IMR-90 (cell line): ENCODE results near the gene PGK1. TPM values are rescaled to one million over a fixed set of nuclear protein-coding genes. Genes with fewer than 3 reads are reported as not detected.
A peak's percentile ranks its signal among the peaks of the same experiment; 100 is the strongest.

Experiments
- ATAC-seq: fragments of 200-7000 bp; cut with Tn5 transposase; 2 replicates; pipeline ENCODE4 v1.9.1; 2020; ENCODE audit warnings: low read depth, mild to moderate bottlenecking, moderate library complexity
- BruUV-seq: library from RNA; stranded (reverse); fragments of 400-500 nt; replicated peaks from 2 replicates; lab custom pipeline; 2021; lab: Mats Ljungman, UMichigan
- CTCF ChIA-PET: fragments of 300-600 bp; formaldehyde crosslinking; extraction: SDS; loops from one replicate; lab custom pipeline; 2021; ENCODE audit warnings: antibody characterized with exemption; lab: Yijun Ruan, JAX
- POLR2A ChIA-PET: fragments of 300-600 bp; sonication (Branson Sonifier 250); formaldehyde crosslinking; loops from one replicate; lab custom pipeline; 2022; ENCODE audit warnings: antibody characterized with exemption; ENCODE audit not compliant: unreplicated experiment; lab: Charles Lee
- DNase-seq: peaks from one replicate; pipeline ENCODE4 v3.0.0; 2013
- H2AFZ ChIP-seq: replicated peaks from 2 replicates; pipeline ENCODE3; 2013; ENCODE audit warnings: low read length, mild to moderate bottlenecking; ENCODE audit not compliant: poor library complexity
- H2AK5ac ChIP-seq: 2 replicates; pipeline ENCODE4 v1.6.1; 2013; ENCODE audit warnings: low read depth, low read length, inconsistent platforms
- H2AK9ac ChIP-seq: replicated peaks from 2 replicates; pipeline ENCODE3; 2013; ENCODE audit warnings: mild to moderate bottlenecking, low read depth, low read length, moderate library complexity; ENCODE audit not compliant: poor library complexity
- H2BK120ac ChIP-seq: 2 replicates; pipeline ENCODE4 v1.6.1; 2013; ENCODE audit warnings: low read depth, low read length, inconsistent platforms
- H2BK15ac ChIP-seq: 3 replicates; pipeline ENCODE4 v1.6.1; 2013; ENCODE audit warnings: low read depth, low read length, inconsistent platforms
- H2BK20ac ChIP-seq: 2 replicates; pipeline ENCODE4 v1.6.1; 2013; ENCODE audit warnings: low read depth, mild to moderate bottlenecking, inconsistent platforms, low read length, moderate library complexity
- H2BK5ac ChIP-seq: 2 replicates; pipeline ENCODE4 v1.6.1; 2013; ENCODE audit warnings: mild to moderate bottlenecking, low read depth, low read length, inconsistent platforms; ENCODE audit not compliant: poor library complexity, severe bottlenecking
- H3K14ac ChIP-seq: replicated peaks from 2 replicates; pipeline ENCODE4 v1.6.1; 2013; ENCODE audit warnings: low read depth, low read length, inconsistent platforms
- H3K18ac ChIP-seq: 2 replicates; pipeline ENCODE4 v1.6.1; 2013; ENCODE audit warnings: low read depth, low read length, control low read depth
- H3K23ac ChIP-seq: 2 replicates; pipeline ENCODE4 v1.6.1; 2013; ENCODE audit warnings: low read depth, low read length, inconsistent platforms
- H3K27ac ChIP-seq: 2 replicates; pipeline ENCODE4 v1.5.1; 2013; ENCODE audit warnings: mild to moderate bottlenecking, control low read depth, low read length; ENCODE audit not compliant: insufficient read depth
- H3K27me3 ChIP-seq: 2 replicates; pipeline ENCODE4 v1.6.1; 2013; ENCODE audit warnings: low read length; ENCODE audit not compliant: control insufficient read depth, insufficient read depth
- H3K36me3 ChIP-seq: 2 replicates; pipeline ENCODE4 v1.6.1; 2013; ENCODE audit warnings: low read length, mixed read lengths; ENCODE audit not compliant: control insufficient read depth, insufficient read depth
- H3K4ac ChIP-seq: 2 replicates; pipeline ENCODE4 v1.6.1; 2013; ENCODE audit warnings: low read depth, low read length, inconsistent platforms
- H3K4me1 ChIP-seq: 2 replicates; pipeline ENCODE4 v1.6.1; 2013; ENCODE audit warnings: low read length, mixed read lengths; ENCODE audit not compliant: control insufficient read depth, insufficient read depth
- H3K4me2 ChIP-seq: 2 replicates; pipeline ENCODE4 v1.6.1; 2013; ENCODE audit warnings: low read depth, mild to moderate bottlenecking, control low read depth, low read length, moderate library complexity
- H3K4me3 ChIP-seq: 2 replicates; pipeline ENCODE4 v1.5.1; 2013; ENCODE audit warnings: low read depth, mild to moderate bottlenecking, control low read depth, low read length, moderate library complexity; ENCODE audit not compliant: insufficient read depth
- H3K56ac ChIP-seq: 2 replicates; pipeline ENCODE4 v1.6.1; 2013; ENCODE audit warnings: low read length, inconsistent platforms; ENCODE audit not compliant: insufficient read depth; ENCODE audit errors: extremely low read depth
- H3K79me1 ChIP-seq, 2 experiments: 2 replicates each; pipeline ENCODE4 v1.6.1; 2013; ENCODE audit warnings: low read length in 2 of 2, inconsistent platforms in 1 of 2, low read depth in 1 of 2
- H3K9ac ChIP-seq: 2 replicates; pipeline ENCODE4 v1.6.1; 2013; ENCODE audit warnings: low read depth, low read length, control low read depth
- H3K9me1 ChIP-seq: 2 replicates; pipeline ENCODE4 v1.6.1; 2013; ENCODE audit warnings: low read length, inconsistent platforms; ENCODE audit not compliant: insufficient read depth
- H3K9me3 ChIP-seq: 2 replicates; pipeline ENCODE4 v1.6.1; 2013; ENCODE audit warnings: low read length; ENCODE audit not compliant: control insufficient read depth, insufficient read depth
- H4K20me1 ChIP-seq: 2 replicates; pipeline ENCODE4 v1.6.1; 2013; ENCODE audit warnings: low read length, inconsistent platforms; ENCODE audit not compliant: insufficient read depth
- H4K5ac ChIP-seq: 2 replicates; pipeline ENCODE4 v1.6.1; 2013; ENCODE audit warnings: mild to moderate bottlenecking, low read depth, low read length, control low read depth
- H4K8ac ChIP-seq, 2 experiments: 2 replicates each; pipeline ENCODE4 v1.6.1; 2013; ENCODE audit warnings: low read depth in 2 of 2, low read length in 2 of 2, control low read depth in 1 of 2, inconsistent platforms in 1 of 2
- H4K91ac ChIP-seq: 2 replicates; pipeline ENCODE4 v1.6.1; 2013; ENCODE audit warnings: low read depth, low read length, inconsistent platforms; ENCODE audit not compliant: insufficient read depth
- NFE2L2 ChIP-seq: fragments of 150-350 bp; IDR thresholded peaks from 2 replicates; pipeline ENCODE4 v1.6.1; 2016; ENCODE audit warnings: low read depth, mild to moderate bottlenecking, low read length
- POLR2A ChIP-seq: IDR thresholded peaks from 2 replicates; pipeline ENCODE4 v1.6.1; 2012; ENCODE audit warnings: mild to moderate bottlenecking, low read depth, low read length
- RFX5 ChIP-seq: IDR thresholded peaks from 2 replicates; pipeline ENCODE4 v1.8.0; 2012; ENCODE audit warnings: low read depth, mild to moderate bottlenecking, low read length, moderate library complexity
- WGBS, 2 experiments: methylation state at CpG; one replicate each; pipeline versions ENCODE4 v1.1.5 to v1.1.7; 2013; ENCODE audit warnings: missing lambda C conversion rate in 2 of 2; ENCODE audit not compliant: insufficient read length in 1 of 2; ENCODE audit errors: extremely low coverage in 2 of 2; 5-methylcytosine and 5-hydroxymethylcytosine counted together
- dilution Hi-C: fragments of 300-500 bp; cut with HindIII; formaldehyde crosslinking; loops from one replicate; pipeline ENCODE4 v1.14.3; 2018; ENCODE audit warnings: low sequenced_read_pairs; ENCODE audit not compliant: unreplicated experiment
- in situ Hi-C: fragments of 300-500 bp; cut with MboI; formaldehyde crosslinking; loops from 3 replicates; pipeline ENCODE4 v1.14.3; 2019; ENCODE audit warnings: low sequenced_read_pairs, inconsistent platforms, mixed read lengths
- intact Hi-C: fragments of 100-400 bp; cut with micrococcal nuclease; formaldehyde crosslinking; loops from 2 replicates; pipeline ENCODE4 v1.10.0; 2022
- polyA plus RNA-seq, 3 experiments: library from polyadenylated mRNA; depleted of rRNA; stranded (reverse); fragments of >200 nt; gene quantifications; 2 replicates each; pipeline ENCODE4 v1.2.3, GENCODE V29; 2012; ENCODE audit warnings: low replicate concordance in 1 of 3
- total RNA-seq: library from RNA; depleted of rRNA; stranded (reverse); fragments of >200 nt; gene quantifications from 2 replicates; pipeline ENCODE4 v1.2.3, GENCODE V29; 2012

PGK1 gene
- total and polyA plus RNA-seq, 2 of the 4 experiments (the other 2 are of a cell fraction) = 498 to 744 TPM

DNA sequence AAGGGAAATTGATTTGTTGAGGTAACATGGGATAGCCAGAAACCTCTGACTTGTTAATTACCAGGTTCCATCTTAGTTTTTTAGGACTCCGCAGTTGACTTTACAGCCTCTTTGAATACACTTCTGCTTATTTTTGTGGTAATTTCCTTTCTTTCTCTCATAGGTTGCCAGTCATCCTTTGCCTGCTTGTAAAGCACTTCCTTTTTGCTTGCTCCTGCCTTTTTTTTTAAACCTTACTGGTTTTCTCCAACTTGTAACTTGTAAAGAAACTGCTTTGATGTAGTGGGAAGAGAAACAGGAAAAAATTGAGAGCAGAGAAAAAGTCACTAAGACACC is 2.6 kb downstream of the PGK1 start:
- Histone ChIP-seq H4K91ac (no peak overlapping the region), H3K23ac (no peak overlapping the region), H3K9me1 (no peaks in the 10 kb centered on the region), H3K9ac (no peak overlapping the region), H4K5ac (no peak overlapping the region), H3K9me3 (peaks cover 4% of the 10 kb centered on the region; the same call in 1 of the 2 replicates), H3K56ac (no peak overlapping the region), H2AK9ac (no peak overlapping the region), H4K8ac (no peak overlapping the region), H2AFZ (no peak overlapping the region), H3K4me3 (peak overlapping the region; percentile 95), H2BK15ac (no peak overlapping the region), H3K4me2 (peak overlapping the region; percentile 82), H3K18ac (no peak overlapping the region), H3K27me3 (peaks cover 3% of the 10 kb centered on the region; the same call in 1 of the 2 replicates), H3K4me1 (peaks cover 4% of the 10 kb centered on the region; the same call in 1 of the 2 replicates), H3K14ac (no peak overlapping the region), H3K36me3 (peaks cover 5% of the 10 kb centered on the region), H2BK5ac (no peak overlapping the region), H2BK120ac (no peak overlapping the region), H3K4ac (no peak overlapping the region), H4K20me1 (peaks cover 79% of the 10 kb centered on the region), H2BK20ac (no peak overlapping the region), H3K27ac (no peak overlapping the region), H3K79me1 (peaks cover 2 to 5% of the 10 kb centered on the region in 2 experiments; a peak in 1 of 4 replicates), H2AK5ac (no peak overlapping the region)
- no peak for DNase-seq
- ChIA-PET POLR2A (no interaction called here), CTCF (no interaction called here)
- no peak for ATAC-seq
- intact Hi-C loops (no loop called here), dilution Hi-C loops (no loop called here), in situ Hi-C loops (no loop called here)
- WGBS, 2 experiments = no CpG with 5 or more reads among the region's 1 CpG
- TF ChIP-seq NFE2L2 (no peak), RFX5 (no peak), POLR2A (no peak)
- no TSS peak for BruUV-seq
